Measurements from ENCODE around the gene TGFA. TPM values are rescaled to one million over a fixed set of nuclear protein-coding genes. Genes with fewer than 3 reads are reported as not detected.

The TGFA gene
- total RNA-seq, 2 experiments from 2014 or later: 0.47 to 0.88 TPM

GRCh38 chr2:70566464-70566863 is 12.8 kb upstream of the TGFA start:
- Histone ChIP-seq H3K27me3 (ENCODE audit: control insufficient read depth in 1 of 2, insufficient read depth in 2 of 2, low read length in 2 of 2) (peaks cover 0 to 5% of the 10 kb centered on the region in 2 experiments), H3K36me3 (ENCODE audit: insufficient read depth, low read length) (no peaks in the 10 kb centered on the region), H3K4me3 (ENCODE audit: low read length) (no peak overlapping the region), H3K4me1 (ENCODE audit: insufficient read depth, low read length) (no peaks in the 10 kb centered on the region), H3K27ac (ENCODE audit: low read depth in 1 of 2, low read length in 2 of 2) (no peak overlapping the region), H3K9me3 (ENCODE audit: control insufficient read depth in 1 of 2, insufficient read depth in 1 of 2, low read length in 2 of 2) (no peaks in the 10 kb centered on the region)
- no peak for DNase-seq
- no peaks in the 10 kb centered on the region for H3K4me1 Mint-ChIP-seq (ENCODE audit: low read depth)
- H3K27me3 Mint-ChIP-seq: peaks cover 6% of the 10 kb centered on the region
- no peaks in the 10 kb centered on the region for H3K9me3 Mint-ChIP-seq
- H3K36me3 Mint-ChIP-seq (ENCODE audit: low read depth): no peaks in the 10 kb centered on the region
- H3K4me3 Mint-ChIP-seq: no peak overlapping the region
- ATAC-seq (ENCODE audit: poor library complexity): no peak
- ChIA-PET CTCF (no interaction called here), POLR2A (no interaction called here)
- H3K27ac Mint-ChIP-seq: no peak overlapping the region
- intact Hi-C loops (cut with DNase I, micrococcal nuclease): no loop called here
- TF ChIP-seq CTCF (IDR thresholded peaks at IDR 0.05): no peak

DNA sequence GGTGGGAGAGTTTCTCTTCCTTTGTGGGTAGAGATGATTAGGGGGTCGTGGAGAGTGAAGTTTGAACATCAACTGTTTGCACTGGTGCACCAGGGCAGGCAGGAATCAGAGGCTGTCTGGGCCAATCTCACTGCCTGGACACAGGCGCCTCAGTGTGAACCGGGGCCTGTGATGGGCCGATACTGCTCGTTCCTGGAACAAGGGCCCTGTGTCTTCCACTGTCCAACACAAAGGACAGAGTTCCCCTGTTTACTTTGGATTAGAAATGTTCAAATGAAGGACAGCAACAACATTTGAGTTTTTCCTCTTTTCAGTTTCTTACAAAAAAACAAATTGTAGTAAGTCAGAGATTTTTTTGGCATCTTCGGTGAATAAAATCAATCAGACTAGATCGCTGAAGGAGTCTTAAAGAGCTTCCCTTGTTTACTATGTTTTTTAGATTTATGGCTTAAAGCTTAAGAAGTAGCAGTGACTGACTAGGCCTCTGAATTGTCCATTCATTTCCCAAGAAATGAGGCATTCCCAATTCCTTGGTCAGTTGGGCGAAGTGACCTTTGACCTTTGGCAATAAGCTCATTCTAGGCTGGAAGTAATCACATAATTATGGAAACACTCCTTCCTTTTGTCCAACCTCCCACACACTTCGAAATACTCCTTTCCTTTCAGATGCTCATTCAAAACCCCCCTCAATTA is 11.6 kb upstream of the TGFA start:
- Mint-ChIP-seq H3K27ac (no peak overlapping the region), H3K4me3 (no peak overlapping the region), H3K27me3 (peaks cover 14% of the 10 kb centered on the region), H3K4me1 (ENCODE audit: low read depth) (no peaks in the 10 kb centered on the region), H3K9me3 (no peaks in the 10 kb centered on the region), H3K36me3 (ENCODE audit: low read depth) (no peaks in the 10 kb centered on the region)
- H3K27me3 ChIP-seq (ENCODE audit: control insufficient read depth in 1 of 2, insufficient read depth in 2 of 2, low read length in 2 of 2): no peaks in the 10 kb centered on the region
- no peaks in the 10 kb centered on the region for H3K36me3 ChIP-seq (ENCODE audit: insufficient read depth, low read length)
- ATAC-seq (ENCODE audit: poor library complexity) (no peak), DNase-seq (no peak)
- H3K4me1 ChIP-seq (ENCODE audit: insufficient read depth, low read length): no peaks in the 10 kb centered on the region
- intact Hi-C loops (cut with DNase I, micrococcal nuclease): no loop called here
- H3K27ac ChIP-seq (ENCODE audit: low read depth in 1 of 2, low read length in 2 of 2): no peak overlapping the region
- no peaks in the 10 kb centered on the region for H3K9me3 ChIP-seq (ENCODE audit: control insufficient read depth in 1 of 2, insufficient read depth in 1 of 2, low read length in 2 of 2)
- ChIA-PET POLR2A (interaction anchor here (1.0 kb wide), 1 partner anchor 74 kb away, joined by 3 read pairs; no protein-coding TSS in a partner anchor), CTCF (no interaction called here)
- H3K4me3 ChIP-seq (ENCODE audit: low read length): no peak overlapping the region
- no peak for TF ChIP-seq CTCF (IDR thresholded peaks at IDR 0.05)

DNA sequence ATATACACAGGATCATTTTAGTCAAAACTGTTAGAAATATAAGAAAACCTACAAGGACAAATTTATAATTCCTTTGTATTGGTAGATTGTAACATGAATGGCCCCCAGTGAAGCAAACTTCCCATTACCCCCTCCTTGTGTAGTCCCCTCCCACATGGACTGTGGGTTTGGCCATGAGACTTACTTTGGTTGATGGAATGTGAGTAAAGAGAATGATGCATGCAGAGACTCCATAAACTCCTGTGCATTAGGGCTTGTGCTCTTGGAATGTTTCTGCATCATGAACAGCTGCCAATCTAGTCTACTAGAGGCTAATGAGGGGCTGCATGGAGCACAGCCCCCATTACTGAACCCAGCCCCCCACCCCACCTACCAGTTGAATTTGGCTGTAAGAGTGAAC is 8.3 kb upstream of the TGFA start:
- Histone ChIP-seq H3K9me3 (ENCODE audit: control insufficient read depth in 1 of 2, insufficient read depth in 1 of 2, low read length in 2 of 2) (no peaks in the 10 kb centered on the region), H3K27me3 (ENCODE audit: control insufficient read depth in 1 of 2, insufficient read depth in 2 of 2, low read length in 2 of 2) (peaks cover 3 to 4% of the 10 kb centered on the region in 2 experiments), H3K4me1 (ENCODE audit: insufficient read depth, low read length) (no peaks in the 10 kb centered on the region), H3K27ac (ENCODE audit: low read depth in 1 of 2, low read length in 2 of 2) (no peak overlapping the region), H3K36me3 (ENCODE audit: insufficient read depth, low read length) (no peaks in the 10 kb centered on the region), H3K4me3 (ENCODE audit: low read length) (no peak overlapping the region)
- H3K4me3 Mint-ChIP-seq: no peak overlapping the region
- H3K27ac Mint-ChIP-seq: no peak overlapping the region
- DNase-seq (no peak), ATAC-seq (ENCODE audit: poor library complexity) (no peak)
- peaks cover 40% of the 10 kb centered on the region for H3K27me3 Mint-ChIP-seq
- H3K36me3 Mint-ChIP-seq (ENCODE audit: low read depth): no peaks in the 10 kb centered on the region
- intact Hi-C loops (cut with DNase I, micrococcal nuclease): no loop called here
- ChIA-PET POLR2A (no interaction called here), CTCF (no interaction called here)
- TF ChIP-seq CTCF (IDR thresholded peaks at IDR 0.05): no peak
- no peaks in the 10 kb centered on the region for H3K9me3 Mint-ChIP-seq
- H3K4me1 Mint-ChIP-seq (ENCODE audit: low read depth): no peaks in the 10 kb centered on the region
